GM23338 (cell line): ENCODE data around the gene LATS2. TPM values are rescaled to one million over a fixed set of nuclear protein-coding genes. Genes with fewer than 3 reads are reported as not detected.
A peak's percentile ranks its signal among the peaks of the same experiment; 100 is the strongest.

Source experiments
- ATAC-seq: fragments of 200-7000 bp; cut with Tn5 transposase; 3 replicates; pipeline ENCODE4 v1.9.1; 2020
- DNase-seq: peaks from one replicate; pipeline ENCODE4 v3.0.0-alpha.2; 2015; ENCODE audit warnings: low spot score
- H2AFZ ChIP-seq: fragments of 200-600 bp; sonication (generic); 2 replicates; pipeline ENCODE4 v1.8.0; 2016; ENCODE audit warnings: antibody characterized with exemption, mild to moderate bottlenecking, moderate library complexity
- H3F3A ChIP-seq: fragments of 200-600 bp; sonication (generic); replicated peaks from 2 replicates; pipeline ENCODE4 v1.8.0; 2017; ENCODE audit warnings: antibody characterized with exemption, mixed run types, low read depth
- H3K27ac ChIP-seq: fragments of 200-600 bp; sonication (generic); 2 replicates; pipeline ENCODE4 v1.6.1; 2016; ENCODE audit warnings: low read depth
- H3K27me3 ChIP-seq: fragments of 200-600 bp; sonication (generic); 2 replicates; pipeline ENCODE4 v1.8.0; 2016; ENCODE audit warnings: mild to moderate bottlenecking, mixed run types, moderate library complexity; ENCODE audit not compliant: insufficient read depth
- H3K36me3 ChIP-seq: fragments of 200-600 bp; sonication (generic); 2 replicates; pipeline ENCODE4 v1.8.0; 2016; ENCODE audit warnings: mild to moderate bottlenecking; ENCODE audit not compliant: insufficient read depth
- H3K4me1 ChIP-seq: fragments of 200-600 bp; sonication (generic); 2 replicates; pipeline ENCODE4 v1.8.0; 2016; ENCODE audit warnings: mild to moderate bottlenecking, moderate library complexity; ENCODE audit not compliant: insufficient read depth
- H3K4me2 ChIP-seq: fragments of 200-600 bp; sonication (generic); 2 replicates; pipeline ENCODE4 v1.7.1; 2017; ENCODE audit warnings: mixed run types
- H3K4me3 ChIP-seq: fragments of 200-600 bp; sonication (generic); 2 replicates; pipeline ENCODE4 v1.6.1; 2016; ENCODE audit warnings: mixed run types
- H3K79me2 ChIP-seq: fragments of 200-600 bp; sonication (generic); replicated peaks from 2 replicates; pipeline ENCODE4 v1.8.0; 2017; ENCODE audit warnings: mild to moderate bottlenecking; ENCODE audit not compliant: insufficient read depth
- H3K9me2 ChIP-seq: fragments of 200-600 bp; sonication (generic); 2 replicates; pipeline ENCODE4 v1.8.0; 2017; ENCODE audit not compliant: insufficient read depth
- H4K20me1 ChIP-seq: fragments of 200-600 bp; sonication (generic); replicated peaks from 2 replicates; pipeline ENCODE4 v1.8.0; 2017; ENCODE audit warnings: mild to moderate bottlenecking; ENCODE audit not compliant: insufficient read depth
- H3K27ac Mint-ChIP-seq: 2 replicates; pipeline ENCODE4 v1.8.0; 2020; ENCODE audit warnings: inconsistent platforms, mild to moderate bottlenecking, moderate library complexity, mixed read lengths
- H3K27me3 Mint-ChIP-seq: 3 replicates; pipeline ENCODE4 v1.8.0; 2022; ENCODE audit warnings: low read depth, mild to moderate bottlenecking, moderate library complexity, mixed read lengths, inconsistent platforms; ENCODE audit not compliant: insufficient read depth, poor library complexity
- H3K36me3 Mint-ChIP-seq: 3 replicates; pipeline ENCODE4 v1.8.0; 2021; ENCODE audit warnings: low read depth, mild to moderate bottlenecking, inconsistent platforms, moderate library complexity, mixed read lengths
- H3K4me1 Mint-ChIP-seq: 3 replicates; pipeline ENCODE4 v1.8.0; 2020; ENCODE audit warnings: mild to moderate bottlenecking, inconsistent platforms, mixed read lengths
- H3K4me3 Mint-ChIP-seq: 3 replicates; pipeline ENCODE4 v1.8.0; 2021; ENCODE audit warnings: moderate library complexity, mild to moderate bottlenecking, inconsistent platforms, mixed read lengths
- H3K9me3 Mint-ChIP-seq: 3 replicates; pipeline ENCODE4 v1.8.0; 2020; ENCODE audit warnings: moderate library complexity, mild to moderate bottlenecking, inconsistent platforms, mixed read lengths
- EZH2phosphoT487 ChIP-seq: fragments of 200-600 bp; sonication (generic); IDR thresholded peaks from one replicate; pipeline ENCODE4 v1.8.1; 2018; ENCODE audit warnings: antibody characterized with exemption; ENCODE audit not compliant: unreplicated experiment
- NANOG ChIP-seq: IDR thresholded peaks from 2 replicates; pipeline ENCODE4 v1.6.1; 2016; ENCODE audit warnings: antibody characterized with exemption, borderline replicate concordance
- POLR2AphosphoS5 ChIP-seq: IDR thresholded peaks from 2 replicates; pipeline ENCODE4 v1.6.1; 2016; ENCODE audit warnings: antibody characterized with exemption, low read depth
- ZNF114 ChIP-seq: fragments of 250-450 bp; sonication (Bioruptor Pico); IDR thresholded peaks from 2 replicates; pipeline ENCODE4 v1.5.0; 2020; ENCODE audit warnings: mild to moderate bottlenecking, moderate library complexity
- polyA plus RNA-seq: library from polyadenylated mRNA; unstranded; fragments of >200 nt; fragmentation: Nextera tagmentation; extraction: Ambion mirVana; gene quantifications from 2 replicates; pipeline ENCODE4 v1.2.1, GENCODE V29; 2016
- total RNA-seq: library from RNA; depleted of rRNA; stranded (reverse); fragments of >200 nt; shearing (Covaris generic); gene quantifications from 2 replicates; pipeline ENCODE4 v1.2.3, GENCODE V29; 2014
- TF ChIP-seq, protein P1 (sequence below): fragments of 250-450 bp; sonication (Bioruptor Pico); IDR thresholded peaks from 2 replicates; pipeline ENCODE4 v1.5.0; 2020; ENCODE audit warnings: mild to moderate bottlenecking, moderate library complexity

Gene LATS2
- total and polyA plus RNA-seq, 2 experiments from 2014 or later = 10.5 to 25.4 TPM

GRCh38 chr13:21077076-21077787 lies 15.8 kb upstream of the LATS2 start:
- Histone ChIP-seq H3K27me3 (peaks cover 7% of the 10 kb centered on the region; the same call in 1 of the 2 replicates), H3K4me2 (no peak overlapping the region), H2AFZ (peak overlapping the region; percentile 69), H3F3A (0 out of 2 replicates have a peak, but pooled peaks cover 5% of the 10 kb centered on the region), H3K9me2 (no peaks in the 10 kb centered on the region), H3K79me2 (no peaks in the 10 kb centered on the region), H3K27ac (no peak overlapping the region), H4K20me1 (no peaks in the 10 kb centered on the region), H3K4me1 (peaks cover 10% of the 10 kb centered on the region), H3K4me3 (no peak overlapping the region), H3K36me3 (no peaks in the 10 kb centered on the region)
- Mint-ChIP-seq H3K4me1 (peaks cover 40% of the 10 kb centered on the region), H3K27me3 (peaks cover 12% of the 10 kb centered on the region), H3K9me3 (no peaks in the 10 kb centered on the region), H3K27ac (no peak overlapping the region), H3K4me3 (peak overlapping the region; percentile 3; the same call in 1 of the 3 replicates), H3K36me3 (no peaks in the 10 kb centered on the region)
- DNase-seq (no peak), ATAC-seq (no peak)
- TF ChIP-seq ZNF114 (no peak), NANOG (no peak)
- TF ChIP-seq, protein P1, sequence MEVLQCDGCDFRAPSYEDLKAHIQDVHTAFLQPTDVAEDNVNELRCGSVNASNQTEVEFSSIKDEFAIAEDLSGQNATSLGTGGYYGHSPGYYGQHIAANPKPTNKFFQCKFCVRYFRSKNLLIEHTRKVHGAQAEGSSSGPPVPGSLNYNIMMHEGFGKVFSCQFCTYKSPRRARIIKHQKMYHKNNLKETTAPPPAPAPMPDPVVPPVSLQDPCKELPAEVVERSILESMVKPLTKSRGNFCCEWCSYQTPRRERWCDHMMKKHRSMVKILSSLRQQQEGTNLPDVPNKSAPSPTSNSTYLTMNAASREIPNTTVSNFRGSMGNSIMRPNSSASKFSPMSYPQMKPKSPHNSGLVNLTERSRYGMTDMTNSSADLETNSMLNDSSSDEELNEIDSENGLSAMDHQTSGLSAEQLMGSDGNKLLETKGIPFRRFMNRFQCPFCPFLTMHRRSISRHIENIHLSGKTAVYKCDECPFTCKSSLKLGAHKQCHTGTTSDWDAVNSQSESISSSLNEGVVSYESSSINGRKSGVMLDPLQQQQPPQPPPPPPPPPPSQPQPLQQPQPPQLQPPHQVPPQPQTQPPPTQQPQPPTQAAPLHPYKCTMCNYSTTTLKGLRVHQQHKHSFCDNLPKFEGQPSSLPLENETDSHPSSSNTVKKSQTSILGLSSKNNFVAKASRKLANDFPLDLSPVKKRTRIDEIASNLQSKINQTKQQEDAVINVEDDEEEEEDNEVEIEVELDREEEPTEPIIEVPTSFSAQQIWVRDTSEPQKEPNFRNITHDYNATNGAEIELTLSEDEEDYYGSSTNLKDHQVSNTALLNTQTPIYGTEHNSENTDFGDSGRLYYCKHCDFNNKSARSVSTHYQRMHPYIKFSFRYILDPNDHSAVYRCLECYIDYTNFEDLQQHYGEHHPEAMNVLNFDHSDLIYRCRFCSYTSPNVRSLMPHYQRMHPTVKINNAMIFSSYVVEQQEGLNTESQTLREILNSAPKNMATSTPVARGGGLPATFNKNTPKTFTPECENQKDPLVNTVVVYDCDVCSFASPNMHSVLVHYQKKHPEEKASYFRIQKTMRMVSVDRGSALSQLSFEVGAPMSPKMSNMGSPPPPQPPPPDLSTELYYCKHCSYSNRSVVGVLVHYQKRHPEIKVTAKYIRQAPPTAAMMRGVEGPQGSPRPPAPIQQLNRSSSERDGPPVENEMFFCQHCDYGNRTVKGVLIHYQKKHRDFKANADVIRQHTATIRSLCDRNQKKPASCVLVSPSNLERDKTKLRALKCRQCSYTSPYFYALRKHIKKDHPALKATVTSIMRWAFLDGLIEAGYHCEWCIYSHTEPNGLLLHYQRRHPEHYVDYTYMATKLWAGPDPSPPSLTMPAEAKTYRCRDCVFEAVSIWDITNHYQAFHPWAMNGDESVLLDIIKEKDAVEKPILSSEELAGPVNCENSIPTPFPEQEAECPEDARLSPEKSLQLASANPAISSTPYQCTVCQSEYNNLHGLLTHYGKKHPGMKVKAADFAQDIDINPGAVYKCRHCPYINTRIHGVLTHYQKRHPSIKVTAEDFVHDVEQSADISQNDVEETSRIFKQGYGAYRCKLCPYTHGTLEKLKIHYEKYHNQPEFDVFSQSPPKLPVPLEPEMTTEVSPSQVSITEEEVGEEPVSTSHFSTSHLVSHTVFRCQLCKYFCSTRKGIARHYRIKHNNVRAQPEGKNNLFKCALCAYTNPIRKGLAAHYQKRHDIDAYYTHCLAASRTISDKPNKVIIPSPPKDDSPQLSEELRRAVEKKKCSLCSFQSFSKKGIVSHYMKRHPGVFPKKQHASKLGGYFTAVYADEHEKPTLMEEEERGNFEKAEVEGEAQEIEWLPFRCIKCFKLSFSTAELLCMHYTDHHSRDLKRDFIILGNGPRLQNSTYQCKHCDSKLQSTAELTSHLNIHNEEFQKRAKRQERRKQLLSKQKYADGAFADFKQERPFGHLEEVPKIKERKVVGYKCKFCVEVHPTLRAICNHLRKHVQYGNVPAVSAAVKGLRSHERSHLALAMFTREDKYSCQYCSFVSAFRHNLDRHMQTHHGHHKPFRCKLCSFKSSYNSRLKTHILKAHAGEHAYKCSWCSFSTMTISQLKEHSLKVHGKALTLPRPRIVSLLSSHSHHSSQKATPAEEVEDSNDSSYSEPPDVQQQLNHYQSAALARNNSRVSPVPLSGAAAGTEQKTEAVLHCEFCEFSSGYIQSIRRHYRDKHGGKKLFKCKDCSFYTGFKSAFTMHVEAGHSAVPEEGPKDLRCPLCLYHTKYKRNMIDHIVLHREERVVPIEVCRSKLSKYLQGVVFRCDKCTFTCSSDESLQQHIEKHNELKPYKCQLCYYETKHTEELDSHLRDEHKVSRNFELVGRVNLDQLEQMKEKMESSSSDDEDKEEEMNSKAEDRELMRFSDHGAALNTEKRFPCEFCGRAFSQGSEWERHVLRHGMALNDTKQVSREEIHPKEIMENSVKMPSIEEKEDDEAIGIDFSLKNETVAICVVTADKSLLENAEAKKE (CRISPR knock-in tag) = no peak

DNA sequence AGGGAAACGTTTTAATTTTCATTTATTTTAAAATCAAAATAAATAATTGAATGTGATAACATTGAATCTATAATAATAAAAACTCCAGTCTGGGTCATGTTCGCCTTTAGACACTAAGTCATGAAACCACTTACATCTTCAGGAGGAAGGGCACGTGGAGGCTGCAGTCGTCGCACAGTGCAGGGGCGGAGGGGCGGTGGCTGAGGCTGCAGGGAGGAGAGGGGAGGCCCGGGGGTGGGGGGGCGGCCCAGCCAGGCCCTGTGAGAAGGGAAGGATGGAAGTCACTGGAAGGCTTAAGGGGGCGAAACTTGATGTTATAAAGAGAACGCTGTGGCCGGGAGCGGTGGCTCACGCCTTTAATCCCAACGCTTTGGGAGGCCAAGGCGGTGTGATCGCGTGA lies 14.9 kb upstream of the LATS2 start:
- H3K4me1 Mint-ChIP-seq = peaks cover 39% of the 10 kb centered on the region
- peak overlapping the region; percentile 44; the same call in 1 of the 3 replicates for H3K4me3 Mint-ChIP-seq
- TF ChIP-seq ZNF114 (no peak), POLR2AphosphoS5 (no peak), NANOG (no peak), EZH2phosphoT487 (no peak)
- TF ChIP-seq, protein P1 (CRISPR knock-in tag) = no peak

More for the DNA sequence above, 14.9 kb upstream of the LATS2 start:
- peak; percentile 18 for ATAC-seq
- Histone ChIP-seq H3K27ac (no peak overlapping the region), H3K4me3 (0 out of 2 replicates have a peak overlapping the region, but pooled peaks have one; percentile 33), H3K4me1 (peaks cover 10% of the 10 kb centered on the region), H3K36me3 (no peaks in the 10 kb centered on the region), H3K79me2 (no peaks in the 10 kb centered on the region), H2AFZ (no peak overlapping the region), H3K27me3 (peaks cover 7% of the 10 kb centered on the region; the same call in 1 of the 2 replicates), H3K4me2 (peak overlapping the region; percentile 64), H3F3A (0 out of 2 replicates have a peak, but pooled peaks cover 5% of the 10 kb centered on the region), H4K20me1 (no peaks in the 10 kb centered on the region), H3K9me2 (no peaks in the 10 kb centered on the region)
- peak; percentile 53 for DNase-seq
- Mint-ChIP-seq H3K27me3 (peaks cover 12% of the 10 kb centered on the region), H3K27ac (no peak overlapping the region), H3K9me3 (no peaks in the 10 kb centered on the region), H3K36me3 (no peaks in the 10 kb centered on the region)
